SK-N-SH treated with all-trans-retinoic acid at 6 μM for 48 hours (cell line): Measurements from ENCODE around the gene LPIN3.

Experiments
- ATAC-seq: fragments of 200-7000 bp; cut with Tn5 transposase; 3 replicates; pipeline ENCODE4 v1.9.1; 2020; ENCODE audit warnings: mild to moderate bottlenecking, moderate library complexity
- ARNTL ChIP-seq: fragments of 450-650 bp; formaldehyde crosslinking; IDR thresholded peaks from 2 replicates; pipeline ENCODE4 v1.5.0; 2020; ENCODE audit warnings: low read depth, mild to moderate bottlenecking, moderate library complexity, borderline replicate concordance
- BACH2 ChIP-seq: fragments of 250-450 bp; sonication (Bioruptor Pico); IDR thresholded peaks from 2 replicates; pipeline ENCODE4 v1.9.0; 2021; ENCODE audit warnings: mild to moderate bottlenecking, borderline replicate concordance
- CSRNP3 ChIP-seq: fragments of 250-450 bp; sonication (Bioruptor Pico); IDR thresholded peaks from 2 replicates; pipeline ENCODE4 v1.5.1; 2021; ENCODE audit warnings: mild to moderate bottlenecking, moderate library complexity
- ESRRG ChIP-seq: fragments of 250-450 bp; sonication (Bioruptor Pico); IDR thresholded peaks from 2 replicates; pipeline ENCODE4 v1.6.1; 2021; ENCODE audit warnings: mild to moderate bottlenecking
- GLIS3 ChIP-seq: fragments of 250-450 bp; sonication (Bioruptor Pico); IDR thresholded peaks from 2 replicates; pipeline ENCODE4 v1.5.0; 2020; ENCODE audit warnings: mild to moderate bottlenecking, moderate library complexity
- ISL1 ChIP-seq: fragments of 250-450 bp; sonication (Bioruptor Pico); IDR thresholded peaks from 2 replicates; pipeline ENCODE4 v2.1.2; 2022; ENCODE audit warnings: mild to moderate bottlenecking, moderate library complexity
- OSR1 ChIP-seq: fragments of 250-450 bp; sonication (Bioruptor Pico); IDR thresholded peaks from 2 replicates; pipeline ENCODE4 v1.8.0; 2022; ENCODE audit warnings: moderate library complexity, mild to moderate bottlenecking, inconsistent platforms
- PATZ1 ChIP-seq: fragments of 250-450 bp; sonication (Bioruptor Pico); IDR thresholded peaks from 2 replicates; pipeline ENCODE4 v1.8.0; 2020; ENCODE audit warnings: mild to moderate bottlenecking, moderate library complexity, borderline replicate concordance
- POU6F1 ChIP-seq: fragments of 250-450 bp; sonication (Bioruptor Pico); IDR thresholded peaks from 2 replicates; pipeline ENCODE4 v1.8.0; 2021; ENCODE audit warnings: low read depth, mild to moderate bottlenecking, moderate library complexity, borderline replicate concordance
- PPARA ChIP-seq: fragments of 250-450 bp; sonication (Bioruptor Pico); IDR thresholded peaks from 2 replicates; pipeline ENCODE4 v1.5.0; 2020; ENCODE audit warnings: mild to moderate bottlenecking, borderline replicate concordance
- RARB ChIP-seq: fragments of 250-450 bp; sonication (Bioruptor Pico); IDR thresholded peaks from 2 replicates; pipeline ENCODE4 v1.8.0; 2021; ENCODE audit warnings: mild to moderate bottlenecking, moderate library complexity
- TCF4 ChIP-seq: fragments of 250-450 bp; sonication (Bioruptor Pico); IDR thresholded peaks from 2 replicates; pipeline ENCODE4 v1.8.0; 2021; ENCODE audit warnings: mild to moderate bottlenecking, moderate library complexity, borderline replicate concordance
- TOX ChIP-seq: fragments of 250-450 bp; sonication (Bioruptor Pico); IDR thresholded peaks from 2 replicates; pipeline ENCODE4 v1.8.0; 2021; ENCODE audit warnings: mild to moderate bottlenecking, moderate library complexity, borderline replicate concordance
- ZC3H10 ChIP-seq: fragments of 250-450 bp; sonication (Bioruptor Pico); IDR thresholded peaks from 2 replicates; pipeline ENCODE4 v1.5.1; 2021; ENCODE audit warnings: mild to moderate bottlenecking, moderate library complexity
- ZFP3 ChIP-seq: fragments of 250-450 bp; sonication (Bioruptor Pico); IDR thresholded peaks from 2 replicates; pipeline ENCODE4 v1.5.0; 2020; ENCODE audit warnings: mild to moderate bottlenecking, moderate library complexity
- ZFP30 ChIP-seq: fragments of 450-650 bp; formaldehyde crosslinking; IDR thresholded peaks from 2 replicates; pipeline ENCODE4 v1.5.0; 2022; ENCODE audit warnings: mild to moderate bottlenecking, moderate library complexity
- ZNF565 ChIP-seq: fragments of 450-650 bp; formaldehyde crosslinking; conservative IDR thresholded peaks from 2 replicates; pipeline ENCODE4 v1.5.0; 2020; ENCODE audit warnings: low read depth, mild to moderate bottlenecking, moderate library complexity
- ZNF70 ChIP-seq: fragments of 450-650 bp; formaldehyde crosslinking; IDR thresholded peaks from 2 replicates; pipeline ENCODE4 v1.5.0; 2020; ENCODE audit warnings: mild to moderate bottlenecking, moderate library complexity
- ZNF8 ChIP-seq: fragments of 450-650 bp; formaldehyde crosslinking; IDR thresholded peaks from 2 replicates; pipeline ENCODE4 v1.5.0; 2020; ENCODE audit warnings: mild to moderate bottlenecking, moderate library complexity
- TF ChIP-seq, protein P1 (sequence below): fragments of 250-450 bp; sonication (Bioruptor Pico); IDR thresholded peaks from 2 replicates; pipeline ENCODE4 v1.5.1; 2020; ENCODE audit warnings: low read depth, mild to moderate bottlenecking, moderate library complexity

LPIN3 gene

DNA sequence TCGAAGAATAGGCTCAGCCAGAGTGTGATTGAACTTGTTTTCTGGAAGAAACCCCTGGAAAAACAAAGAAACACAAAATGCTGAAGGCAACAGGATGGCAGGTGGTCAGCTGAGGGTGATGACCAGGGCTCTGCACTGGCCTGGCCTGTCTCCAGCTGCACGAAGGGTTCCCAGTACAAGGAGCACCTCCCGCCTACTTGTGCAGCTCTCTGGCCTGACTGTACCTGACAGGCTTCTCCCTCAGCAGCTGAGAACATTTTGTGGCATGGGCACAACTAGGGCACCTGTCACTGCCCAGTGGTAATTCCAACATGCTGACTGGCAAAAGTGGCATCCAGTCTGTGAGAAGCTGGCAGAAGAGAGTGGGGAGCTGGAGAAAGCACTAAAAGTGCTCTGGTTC lies 64.8 kb downstream of the LPIN3 start:
- no peak for ATAC-seq
- TF ChIP-seq ZFP3 (CRISPR knock-in tag) (no peak), PPARA (CRISPR knock-in tag) (no peak), ISL1 (no peak), ESRRG (CRISPR knock-in tag) (no peak), PATZ1 (CRISPR knock-in tag) (no peak), BACH2 (CRISPR knock-in tag) (no peak), ZC3H10 (CRISPR knock-in tag) (no peak), GLIS3 (CRISPR knock-in tag) (no peak), CSRNP3 (no peak), POU6F1 (no peak), ZNF565 (CRISPR knock-in tag) (no peak), TCF4 (no peak), ZNF8 (no peak), ZNF70 (CRISPR knock-in tag) (no peak), RARB (no peak)

- TF ChIP-seq ZC3H10 (CRISPR knock-in tag) (no peak), ARNTL (CRISPR knock-in tag) (no peak), POU6F1 (no peak), PATZ1 (CRISPR knock-in tag) (no peak), ISL1 (no peak), RARB (no peak)
- TF ChIP-seq, protein P1, sequence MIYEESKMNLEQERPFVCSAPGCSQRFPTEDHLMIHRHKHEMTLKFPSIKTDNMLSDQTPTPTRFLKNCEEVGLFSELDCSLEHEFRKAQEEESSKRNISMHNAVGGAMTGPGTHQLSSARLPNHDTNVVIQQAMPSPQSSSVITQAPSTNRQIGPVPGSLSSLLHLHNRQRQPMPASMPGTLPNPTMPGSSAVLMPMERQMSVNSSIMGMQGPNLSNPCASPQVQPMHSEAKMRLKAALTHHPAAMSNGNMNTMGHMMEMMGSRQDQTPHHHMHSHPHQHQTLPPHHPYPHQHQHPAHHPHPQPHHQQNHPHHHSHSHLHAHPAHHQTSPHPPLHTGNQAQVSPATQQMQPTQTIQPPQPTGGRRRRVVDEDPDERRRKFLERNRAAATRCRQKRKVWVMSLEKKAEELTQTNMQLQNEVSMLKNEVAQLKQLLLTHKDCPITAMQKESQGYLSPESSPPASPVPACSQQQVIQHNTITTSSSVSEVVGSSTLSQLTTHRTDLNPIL, result no peak
- no peak for ATAC-seq
Observed at GRCh38 chr20:41406353-41406752, 65.7 kb downstream of the LPIN3 start.

DNA sequence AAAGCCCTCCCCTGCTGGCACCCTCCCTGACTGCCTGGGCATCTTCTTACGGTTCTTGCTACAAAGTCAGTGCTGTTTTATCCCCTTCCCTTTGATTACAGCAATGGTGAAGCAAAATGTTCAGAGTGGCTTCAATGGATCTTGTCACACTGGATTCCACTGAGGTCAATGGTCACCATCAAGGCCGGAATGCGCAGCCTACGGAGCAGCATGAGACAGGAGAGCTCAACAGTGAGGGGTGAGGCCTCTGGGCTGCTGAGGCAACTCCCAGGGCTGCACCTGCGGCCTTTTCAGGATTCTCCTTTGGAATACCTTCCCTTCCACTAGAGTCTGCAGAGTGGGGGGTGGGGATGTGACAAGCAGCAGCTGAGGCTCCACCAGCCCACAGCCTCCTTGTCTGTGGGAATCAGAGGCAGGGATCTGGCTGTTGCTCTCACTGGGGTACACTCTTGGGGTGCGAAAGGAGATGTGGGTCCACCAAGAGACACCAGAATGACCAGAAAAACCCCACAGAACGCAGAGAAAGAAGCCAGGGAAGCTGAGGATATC lies 66.3 kb downstream of the LPIN3 start:
- no peak for ATAC-seq
- TF ChIP-seq ZC3H10 (CRISPR knock-in tag), result no peak
- no peak for TF ChIP-seq ZFP3 (CRISPR knock-in tag)
- no peak for TF ChIP-seq ZFP30 (CRISPR knock-in tag)
- TF ChIP-seq OSR1 (CRISPR knock-in tag), result no peak
- no peak for TF ChIP-seq ZNF8
- no peak for TF ChIP-seq ISL1
- TF ChIP-seq CSRNP3, result no peak
- TF ChIP-seq TOX (CRISPR knock-in tag), result no peak
